ENCODE measurements around the gene AHDC1.

The AHDC1 gene

GRCh38 chr1:27526569-27527222, 77.2 kb downstream of the AHDC1 start:
- Histone ChIP-seq H3K9ac (ENCODE audit: low read depth, low read length) (no peak overlapping the region), H3K27ac (ENCODE audit: low read length) (no peak overlapping the region), H3K9me3 (ENCODE audit: insufficient read depth, low read length, severe bottlenecking) (no peaks in the 10 kb centered on the region), H3K4me3 (ENCODE audit: low read depth in 1 of 2, low read length in 2 of 2) (no peak overlapping the region), H3K4me2 (ENCODE audit: insufficient read depth, low read length) (no peak overlapping the region), H3K27me3 (ENCODE audit: insufficient read depth, low read length, poor library complexity) (no peaks in the 10 kb centered on the region), H2AFZ (ENCODE audit: low read depth, low read length) (no peak overlapping the region), H3K36me3 (ENCODE audit: insufficient read depth, low read length) (no peaks in the 10 kb centered on the region), H4K20me1 (ENCODE audit: insufficient read depth, low read length) (no peaks in the 10 kb centered on the region), H3K4me1 (ENCODE audit: insufficient read depth, low read length) (peaks cover 16% of the 10 kb centered on the region), H3K79me2 (ENCODE audit: insufficient read depth, low read length) (no peaks in the 10 kb centered on the region)
- ATAC-seq (ENCODE audit: insufficient read depth, low read depth) (no peak), DNase-seq (no peak)
- TF ChIP-seq CTCF (IDR thresholded peaks at IDR 0.05; ENCODE audit: borderline replicate concordance, extremely low read depth, low read length, poor library complexity, severe bottlenecking) (no peak), EZH2 (IDR thresholded peaks at IDR 0.05; ENCODE audit: borderline replicate concordance, low read depth, low read length, severe bottlenecking) (no peak)

GRCh38 chr1:27525296-27526272, 78.4 kb downstream of the AHDC1 start:
- DNase-seq: peak; percentile 73

GRCh38 chr1:27523337-27524020, 80.5 kb downstream of the AHDC1 start:
- no peak overlapping the region for H3K4me2 ChIP-seq (ENCODE audit: insufficient read depth, low read length)
- DNase-seq (no peak), ATAC-seq (ENCODE audit: insufficient read depth, low read depth) (no peak)
- H3K36me3 ChIP-seq (ENCODE audit: insufficient read depth, low read length): no peaks in the 10 kb centered on the region
- no peak for TF ChIP-seq EZH2 (IDR thresholded peaks at IDR 0.05; ENCODE audit: borderline replicate concordance, low read depth, low read length, severe bottlenecking)
- TF ChIP-seq CTCF (IDR thresholded peaks at IDR 0.05; ENCODE audit: borderline replicate concordance, extremely low read depth, low read length, poor library complexity, severe bottlenecking): no peak
- H3K79me2 ChIP-seq (ENCODE audit: insufficient read depth, low read length): no peaks in the 10 kb centered on the region
- no peak overlapping the region for H3K9ac ChIP-seq (ENCODE audit: low read depth, low read length)
- no peaks in the 10 kb centered on the region for H4K20me1 ChIP-seq (ENCODE audit: insufficient read depth, low read length)
- H3K27ac ChIP-seq (ENCODE audit: low read length): no peak overlapping the region
- peaks cover 16% of the 10 kb centered on the region for H3K4me1 ChIP-seq (ENCODE audit: insufficient read depth, low read length)
- H3K27me3 ChIP-seq (ENCODE audit: insufficient read depth, low read length, poor library complexity): no peaks in the 10 kb centered on the region
- H2AFZ ChIP-seq (ENCODE audit: low read depth, low read length): no peak overlapping the region
- H3K9me3 ChIP-seq (ENCODE audit: insufficient read depth, low read length, severe bottlenecking): no peaks in the 10 kb centered on the region
- no peak overlapping the region for H3K4me3 ChIP-seq (ENCODE audit: low read depth in 1 of 2, low read length in 2 of 2)

More at GRCh38 chr1:27525296-27526272, 78.4 kb downstream of the AHDC1 start:
- no peaks in the 10 kb centered on the region for H4K20me1 ChIP-seq (ENCODE audit: insufficient read depth, low read length)
- no peaks in the 10 kb centered on the region for H3K27me3 ChIP-seq (ENCODE audit: insufficient read depth, low read length, poor library complexity)
- H3K27ac ChIP-seq (ENCODE audit: low read length): no peak overlapping the region
- TF ChIP-seq CTCF (IDR thresholded peaks at IDR 0.05; ENCODE audit: borderline replicate concordance, extremely low read depth, low read length, poor library complexity, severe bottlenecking) (no peak), EZH2 (IDR thresholded peaks at IDR 0.05; ENCODE audit: borderline replicate concordance, low read depth, low read length, severe bottlenecking) (no peak)
- no peak overlapping the region for H3K9ac ChIP-seq (ENCODE audit: low read depth, low read length)
- H3K79me2 ChIP-seq (ENCODE audit: insufficient read depth, low read length): no peaks in the 10 kb centered on the region
- H2AFZ ChIP-seq (ENCODE audit: low read depth, low read length): no peak overlapping the region
- H3K4me1 ChIP-seq (ENCODE audit: insufficient read depth, low read length): peaks cover 16% of the 10 kb centered on the region
- no peaks in the 10 kb centered on the region for H3K36me3 ChIP-seq (ENCODE audit: insufficient read depth, low read length)
- 0 out of 2 replicates have a peak overlapping the region, but pooled peaks have one; percentile 10 for H3K4me2 ChIP-seq (ENCODE audit: insufficient read depth, low read length)
- H3K4me3 ChIP-seq (ENCODE audit: low read depth in 1 of 2, low read length in 2 of 2): no peak overlapping the region
- no peaks in the 10 kb centered on the region for H3K9me3 ChIP-seq (ENCODE audit: insufficient read depth, low read length, severe bottlenecking)
- ATAC-seq (ENCODE audit: insufficient read depth, low read depth): peak; percentile 80
